ENCODE data around the gene USP28.
"Not testable (repeated sequence)": the region's sequence is repeated elsewhere in the genome, so short reads cannot be mapped to it uniquely, and the experiment has no call there.

The USP28 gene

GRCh38 chr11:113838005-113838404 lies 37.4 kb downstream of the USP28 start:
- DNase-seq (ENCODE audit: low spot score), result no peak

DNA sequence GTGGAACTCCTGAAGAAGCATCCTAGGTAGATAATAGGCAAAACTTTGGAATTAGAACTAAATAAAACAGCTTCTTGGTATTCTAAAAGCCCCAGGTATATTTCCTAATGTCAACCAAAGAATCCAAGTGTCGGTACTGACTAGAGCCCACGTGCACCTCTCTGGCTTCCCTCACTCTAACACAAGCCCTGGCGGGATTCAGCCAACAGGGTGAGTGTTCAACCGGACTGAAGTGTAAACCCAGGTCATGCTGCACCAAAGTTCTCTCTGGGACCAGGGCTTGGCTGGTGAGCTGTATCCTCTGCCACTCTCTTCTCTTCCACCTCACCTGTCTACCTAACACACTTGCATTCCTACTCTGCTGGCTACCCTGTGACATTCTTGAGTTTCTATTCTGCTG lies 40.1 kb downstream of the USP28 start:
- no peak for DNase-seq (ENCODE audit: low spot score)

- no peak for DNase-seq (ENCODE audit: low spot score)
These were observed 42.2 kb downstream of the USP28 start for GRCh38 chr11:113833151-113833550.

DNA sequence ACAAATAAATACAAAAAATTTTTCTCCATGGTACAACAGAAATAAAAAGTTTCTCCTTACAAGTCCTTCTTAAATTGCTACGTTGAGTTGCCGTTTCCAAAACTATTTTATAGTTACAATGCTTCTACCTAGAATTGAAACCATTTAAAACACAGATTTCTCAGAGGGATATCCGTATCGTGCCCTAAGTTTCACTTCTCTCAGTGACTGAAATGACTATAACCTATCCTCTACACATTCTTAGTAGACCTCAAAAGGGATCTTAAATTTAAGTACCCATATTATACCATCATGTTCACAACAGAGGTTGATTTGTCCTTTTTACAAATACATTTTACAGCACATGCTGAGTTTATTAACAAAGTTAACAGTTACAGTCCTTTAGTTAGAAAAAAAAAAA lies 44.1 kb downstream of the USP28 start:
- DNase-seq (ENCODE audit: low spot score), result no peak

GRCh38 chr11:113829751-113830150 lies 45.6 kb downstream of the USP28 start:
- no peak for DNase-seq (ENCODE audit: low spot score)

DNA sequence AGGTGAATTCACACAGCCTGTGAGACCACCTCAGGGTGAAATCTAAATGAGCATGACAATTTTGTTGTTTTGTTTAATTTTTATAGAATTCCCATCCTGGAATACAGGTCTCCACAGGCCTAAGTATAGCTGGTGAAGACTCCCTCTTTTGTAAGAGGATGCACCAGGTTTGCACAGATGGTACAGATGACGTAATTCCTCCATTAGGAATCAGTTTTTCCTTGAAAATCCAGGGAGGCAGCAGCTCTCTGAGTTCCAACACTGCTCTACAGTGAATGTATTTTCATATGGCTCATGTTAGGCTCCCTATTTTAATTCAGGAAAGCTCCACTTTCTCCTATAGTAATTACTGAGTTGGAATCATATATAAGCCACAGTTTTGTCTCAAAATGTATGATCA lies 47.2 kb downstream of the USP28 start:
- no peak for DNase-seq (ENCODE audit: low spot score)

DNA sequence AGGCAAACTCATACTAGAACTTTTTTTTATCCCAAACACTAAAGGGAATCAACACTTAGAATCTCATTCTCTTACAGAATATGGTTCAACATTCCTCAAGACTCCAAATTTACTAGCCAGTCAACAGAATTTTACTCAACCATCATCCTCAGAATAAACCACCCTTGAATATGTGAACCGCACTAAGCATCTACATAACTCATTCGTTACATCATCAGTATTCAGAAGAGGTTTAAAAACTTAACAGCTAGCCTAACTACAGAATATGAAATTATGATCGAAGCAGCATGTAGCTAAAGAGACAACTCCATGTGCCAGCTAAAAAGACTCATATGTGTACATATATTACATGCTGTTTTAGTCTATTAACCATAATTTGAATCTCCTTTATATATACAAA lies 47.9 kb downstream of the USP28 start:
- no peak for DNase-seq (ENCODE audit: low spot score)

GRCh38 chr11:113818426-113818825 lies 56.9 kb downstream of the USP28 start:
- no peak for DNase-seq (ENCODE audit: low spot score)

- DNase-seq (ENCODE audit: low spot score), result no peak
These were observed 57.7 kb downstream of the USP28 start for GRCh38 chr11:113817626-113818025.

- no peak for DNase-seq (ENCODE audit: low spot score)
These were observed 58.2 kb downstream of the USP28 start for GRCh38 chr11:113817162-113817561.

- DNase-seq (ENCODE audit: low spot score), result no peak
These were observed 61.2 kb downstream of the USP28 start for GRCh38 chr11:113814181-113814580.

GRCh38 chr11:113808931-113809330 lies 66.4 kb downstream of the USP28 start:
- DNase-seq (ENCODE audit: low spot score), result no peak

GRCh38 chr11:113806406-113806805 lies 69.0 kb downstream of the USP28 start:
- DNase-seq (ENCODE audit: low spot score), result peak; percentile 25

DNA sequence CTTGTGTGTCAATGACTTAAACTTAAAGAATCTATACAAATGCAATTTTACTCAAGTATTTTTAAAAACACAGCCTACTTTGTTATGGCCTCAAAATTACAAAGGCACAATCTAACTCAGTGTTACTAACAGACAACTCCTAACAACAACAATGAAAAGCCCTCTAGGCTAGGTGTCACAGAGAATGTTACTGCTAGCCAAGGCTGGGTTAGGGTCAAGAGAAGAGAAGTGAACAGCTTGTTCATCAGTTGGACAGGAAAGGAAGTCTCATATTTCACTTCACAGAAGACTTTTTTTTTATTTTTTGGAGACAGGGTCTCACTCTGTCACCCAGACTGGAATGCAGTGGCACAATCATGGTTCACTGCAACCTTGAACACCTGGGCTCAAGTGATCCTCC lies 69.7 kb downstream of the USP28 start:
- DNase-seq (ENCODE audit: low spot score), result no peak

GRCh38 chr11:113802621-113803020 lies 72.8 kb downstream of the USP28 start:
- no peak for DNase-seq (ENCODE audit: low spot score)

GRCh38 chr11:113796663-113797259 lies 78.6 kb downstream of the USP28 start:
- DNase-seq (ENCODE audit: low spot score), result peak; percentile 60

DNA sequence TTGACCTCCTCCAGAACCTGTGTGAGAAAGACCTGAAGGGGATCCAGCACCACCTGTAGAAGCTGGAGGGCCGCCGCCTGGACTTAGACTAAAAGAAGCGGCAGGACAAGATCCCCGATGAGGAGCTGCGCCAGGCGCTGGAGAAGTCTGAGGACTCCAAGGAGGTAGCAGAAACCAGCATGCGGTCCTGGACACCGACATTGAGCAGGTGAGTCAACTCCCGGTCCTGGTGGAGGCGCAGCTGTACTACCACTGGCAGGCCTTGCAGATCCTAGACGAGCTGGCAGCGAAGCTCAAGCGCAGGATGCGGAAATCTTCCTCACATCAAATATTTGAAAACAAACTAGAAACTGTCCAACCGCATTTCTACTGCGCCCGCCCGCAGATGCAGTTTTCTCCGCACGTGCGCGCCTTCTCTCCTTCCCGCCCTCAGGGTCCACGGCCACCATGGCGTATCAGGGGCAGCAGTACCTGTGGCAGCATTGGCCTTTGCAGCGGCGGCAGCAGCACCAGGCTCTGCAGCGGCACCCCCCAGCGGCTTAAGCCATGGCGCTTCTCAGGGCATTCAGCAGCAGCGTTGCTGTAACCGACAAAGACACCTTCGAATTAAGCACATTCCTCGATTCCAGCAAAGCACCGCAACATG lies 85.6 kb downstream of the USP28 start:
- no peak for DNase-seq (ENCODE audit: low spot score)

GRCh38 chr11:113789016-113789415 lies 86.4 kb downstream of the USP28 start:
- DNase-seq (ENCODE audit: low spot score), result not testable (repeated sequence)

- DNase-seq (ENCODE audit: low spot score), result no peak
These were observed 93.2 kb downstream of the USP28 start for GRCh38 chr11:113782134-113782533.

DNA sequence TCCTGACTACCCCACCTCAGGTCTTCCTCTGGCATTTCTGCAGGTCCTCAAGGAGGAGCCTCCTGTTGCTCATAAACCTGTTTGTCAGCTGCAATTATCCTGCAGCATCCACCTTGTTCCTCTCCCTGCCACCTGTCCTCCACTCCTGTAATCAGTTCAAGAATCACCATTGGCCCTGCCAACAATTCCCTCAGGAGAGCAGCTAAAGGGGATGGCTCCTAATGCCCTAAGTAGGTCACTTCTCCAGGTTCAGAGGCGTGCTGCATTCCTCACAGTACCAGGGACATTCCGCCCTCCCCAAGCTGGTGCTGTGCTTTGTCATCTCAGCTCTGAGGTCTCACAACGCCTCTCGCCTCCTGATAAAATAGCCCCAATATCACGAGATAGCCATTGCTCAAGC lies 93.7 kb downstream of the USP28 start:
- no peak for DNase-seq (ENCODE audit: low spot score)

- DNase-seq (ENCODE audit: low spot score), result no peak
These were observed 95.9 kb downstream of the USP28 start, which contains the start of gene CLDN25 for GRCh38 chr11:113779496-113779895. TSS of gene CLDN25 (plus strand) at chr11:113779796. CDS start at chr11:113779796, 0 bp downstream.

- DNase-seq (ENCODE audit: low spot score), result peak; percentile 70
These were observed 97.1 kb downstream of the USP28 start for GRCh38 chr11:113778111-113778910.

GRCh38 chr11:113774174-113774503 lies 101.2 kb downstream of the USP28 start:
- no peak for DNase-seq (ENCODE audit: low spot score)

Data from RKO (cell line).